GM12872 (cell line): Measurements from ENCODE around the gene RNF34.

Experiments
- CTCF ChIP-seq: IDR thresholded peaks from 3 replicates; pipeline ENCODE4 v1.5.1; 2011; ENCODE audit warnings: low read depth, mild to moderate bottlenecking, low read length, moderate library complexity; ENCODE audit not compliant: insufficient read depth

The RNF34 gene

GRCh38 chr12:121436706-121437105 is 36.8 kb downstream of the RNF34 start:
- no peak for TF ChIP-seq CTCF

GRCh38 chr12:121438905-121439304 is 39.0 kb downstream of the RNF34 start:
- no peak for TF ChIP-seq CTCF

GRCh38 chr12:121439715-121440114 is 39.8 kb downstream of the RNF34 start:
- no peak for TF ChIP-seq CTCF

- TF ChIP-seq CTCF, result no peak
Observed at GRCh38 chr12:121440768-121441167, 40.9 kb downstream of the RNF34 start.

GRCh38 chr12:121441555-121441954 is 41.6 kb downstream of the RNF34 start:
- TF ChIP-seq CTCF, result no peak; the same call in 2 of the 3 replicates

- TF ChIP-seq CTCF, result no peak
Observed at GRCh38 chr12:121442028-121442948, 42.4 kb downstream of the RNF34 start.

GRCh38 chr12:121443193-121443870 is 43.4 kb downstream of the RNF34 start:
- peak; percentile 95 for TF ChIP-seq CTCF
